Hematopoietic multipotent progenitor cell treated with erythropoietin and hydrocortisone succinate and interleukin-3 and kit ligand, for 8 days (in vitro differentiated cells): ENCODE measurements around the gene HDAC9.

Experiments used
- DNase-seq: peaks from one replicate; pipeline ENCODE4 v3.0.0-alpha.2; 2015

HDAC9 gene

DNA sequence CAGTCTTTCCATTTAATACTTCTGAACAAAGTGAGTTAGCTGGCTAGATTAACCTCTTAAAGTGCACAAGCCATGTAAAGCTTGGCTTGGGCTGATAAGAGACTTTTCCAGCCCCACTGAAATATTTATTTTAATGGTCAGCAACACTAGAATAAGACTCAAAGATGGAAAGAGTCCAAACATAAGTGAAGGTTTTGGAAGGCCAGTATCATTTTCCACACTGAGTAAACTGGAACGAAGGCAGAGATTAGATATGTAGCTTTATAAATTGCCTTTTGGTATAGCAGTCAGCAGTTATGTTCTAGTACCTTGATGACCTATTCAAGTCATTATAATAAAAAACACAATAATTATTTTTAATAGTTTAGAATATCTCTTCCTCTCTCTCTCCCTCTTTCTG lies 102.2 kb downstream of the HDAC9 start:
- no peak for DNase-seq

DNA sequence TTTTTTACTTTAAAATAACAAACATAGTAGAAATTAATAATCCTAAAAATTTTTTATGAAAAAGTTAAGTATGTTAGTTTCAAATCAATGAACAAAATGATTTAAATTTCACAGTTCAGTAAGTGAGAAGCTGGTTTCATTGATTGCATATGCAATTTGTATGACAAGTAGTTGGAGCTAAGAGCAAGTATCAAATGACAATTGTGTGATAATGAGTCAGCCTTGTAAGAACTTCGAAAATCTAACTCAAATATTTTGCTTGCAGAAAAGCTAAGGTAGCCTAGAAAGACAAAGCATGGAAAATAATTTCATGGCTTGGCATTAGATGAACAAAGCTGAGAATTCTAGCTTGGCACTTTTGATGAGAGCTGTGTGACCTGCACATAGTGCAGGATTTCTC lies 111.5 kb downstream of the HDAC9 start:
- no peak for DNase-seq

- peak; percentile 26 for DNase-seq
Observed at GRCh38 chr7:18610331-18610948, 114.9 kb downstream of the HDAC9 start.

- no peak for DNase-seq
Observed at GRCh38 chr7:18614841-18615240, 119.3 kb downstream of the HDAC9 start.

DNA sequence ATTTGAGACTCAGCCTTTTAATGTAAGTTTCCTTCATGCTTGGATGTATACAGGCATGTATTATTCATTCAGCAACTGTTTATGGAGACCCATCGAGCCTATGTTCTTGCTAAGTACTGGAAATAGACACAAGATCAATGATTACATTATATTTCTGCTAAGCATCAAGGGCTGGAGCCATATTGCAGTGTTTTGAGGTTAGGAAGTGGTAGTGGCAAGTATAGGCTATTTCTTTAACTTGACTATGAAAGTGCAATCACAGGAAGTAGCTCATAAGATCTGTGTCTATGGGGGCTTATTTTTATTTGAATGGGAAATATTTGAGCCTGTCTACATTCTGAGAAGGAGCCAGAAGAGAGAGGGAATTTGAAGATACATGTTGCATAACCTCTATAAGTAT lies 123.8 kb downstream of the HDAC9 start:
- DNase-seq = no peak

DNA sequence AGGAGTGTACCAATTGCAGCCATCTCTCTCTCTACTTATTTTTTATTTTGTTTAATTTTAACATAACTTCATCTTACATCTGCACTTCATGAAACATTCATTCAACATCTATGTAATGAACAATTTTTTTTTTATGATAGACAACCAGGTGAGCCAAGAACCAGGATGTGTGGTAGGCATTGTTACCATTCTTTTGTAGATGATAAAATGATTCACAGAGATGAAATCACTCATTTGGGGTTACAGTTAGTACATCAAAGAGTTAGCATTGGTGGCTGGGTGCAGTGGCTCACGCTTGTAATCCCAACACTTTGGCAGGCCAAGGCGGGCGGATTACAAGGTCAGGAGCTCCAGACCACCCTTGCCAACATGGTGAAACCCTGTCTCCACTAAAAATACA lies 127.8 kb downstream of the HDAC9 start:
- no peak for DNase-seq

DNA sequence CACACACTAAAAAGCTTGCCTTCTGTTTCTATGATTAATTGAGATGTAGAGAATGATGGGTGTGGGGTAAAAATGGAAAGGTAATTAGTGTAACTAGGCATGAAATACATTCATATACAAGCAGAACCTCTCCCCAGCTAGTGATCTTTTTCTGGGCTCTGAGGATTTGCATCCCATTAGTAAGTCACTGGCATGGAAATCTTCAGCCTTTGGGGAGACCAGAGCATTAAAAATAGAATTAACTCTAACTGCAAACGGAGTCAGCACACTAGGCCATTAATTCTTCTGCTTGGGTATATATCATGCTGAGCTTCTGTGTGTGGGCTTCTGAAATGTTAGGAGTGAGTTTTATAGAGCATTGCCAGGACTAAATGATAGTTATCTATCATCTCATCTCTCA lies 128.9 kb downstream of the HDAC9 start:
- no peak for DNase-seq

DNA sequence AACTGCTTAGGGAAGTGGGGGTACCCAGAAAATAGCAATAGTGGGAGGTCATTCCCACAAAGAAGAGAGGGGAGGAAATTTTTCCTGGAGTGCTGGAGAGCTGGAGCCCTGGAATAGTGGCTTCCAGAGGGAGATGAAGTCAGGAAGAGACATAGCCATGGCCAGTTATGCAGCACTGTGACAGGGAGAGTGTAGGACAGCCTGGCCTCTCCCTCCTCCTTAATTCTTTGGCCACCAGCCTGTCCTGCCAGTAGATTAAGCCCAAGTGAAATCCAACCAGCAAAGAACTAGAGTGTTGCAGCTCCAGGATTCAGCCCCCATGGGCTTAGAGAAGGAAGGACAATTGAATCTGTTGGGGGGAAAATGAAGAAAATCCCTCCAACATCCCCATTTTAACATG lies 130.5 kb downstream of the HDAC9 start:
- no peak for DNase-seq

GRCh38 chr7:18626717-18627116 lies 131.2 kb downstream of the HDAC9 start:
- DNase-seq = no peak

GRCh38 chr7:18637516-18637915 lies 142.0 kb downstream of the HDAC9 start:
- no peak for DNase-seq

- peak; percentile 24 for DNase-seq
Observed at GRCh38 chr7:18638594-18639452, 143.3 kb downstream of the HDAC9 start.

DNA sequence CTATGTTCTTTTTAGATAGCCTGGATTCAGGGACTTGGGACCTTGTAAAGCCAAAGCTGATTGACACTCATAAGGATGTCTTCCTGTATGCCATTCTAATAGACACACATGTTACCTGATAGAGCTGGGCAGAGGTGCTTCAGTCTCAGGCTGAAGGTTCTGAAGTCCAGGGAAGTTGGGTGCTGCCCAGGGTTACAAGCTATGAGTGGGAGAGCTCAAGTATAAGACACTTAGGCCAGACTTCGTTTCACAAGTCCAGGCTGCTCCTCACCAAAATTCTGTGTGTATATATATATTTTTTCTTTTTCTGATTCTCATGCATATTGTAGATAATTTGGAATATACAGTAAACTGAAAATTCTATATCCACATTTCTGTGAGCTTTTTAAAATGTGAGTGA lies 144.2 kb downstream of the HDAC9 start:
- DNase-seq = no peak

GRCh38 chr7:18644981-18645380 lies 149.4 kb downstream of the HDAC9 start:
- DNase-seq = no peak

- DNase-seq = no peak
Observed at GRCh38 chr7:18647582-18647981, 152.0 kb downstream of the HDAC9 start.

GRCh38 chr7:18648849-18649758 lies 153.6 kb downstream of the HDAC9 start:
- no peak for DNase-seq

GRCh38 chr7:18653381-18654155 lies 158.0 kb downstream of the HDAC9 start:
- no peak for DNase-seq

GRCh38 chr7:18654709-18655108 lies 159.2 kb downstream of the HDAC9 start:
- DNase-seq = no peak

GRCh38 chr7:18655506-18655905 lies 160.0 kb downstream of the HDAC9 start:
- no peak for DNase-seq

- no peak for DNase-seq
Observed at GRCh38 chr7:18655912-18656311, 160.4 kb downstream of the HDAC9 start.

DNA sequence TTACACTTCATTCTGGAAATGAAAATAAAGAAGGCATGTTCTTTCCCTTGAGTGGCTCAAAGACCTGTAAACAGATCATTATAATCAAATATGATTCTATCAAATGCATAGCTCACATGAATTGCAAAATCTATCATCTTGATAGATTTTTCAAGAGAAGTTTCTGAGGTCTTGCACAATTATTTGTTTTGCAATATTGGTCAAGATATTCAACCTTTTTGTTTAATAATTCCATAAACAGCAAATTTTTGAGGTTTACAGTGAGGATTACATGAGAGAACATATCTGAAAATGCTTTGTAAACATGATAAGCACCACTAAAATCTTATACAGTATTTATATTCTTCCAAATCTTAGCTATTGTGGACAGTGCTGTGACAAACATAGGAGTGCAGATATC lies 160.8 kb downstream of the HDAC9 start:
- DNase-seq = no peak

DNA sequence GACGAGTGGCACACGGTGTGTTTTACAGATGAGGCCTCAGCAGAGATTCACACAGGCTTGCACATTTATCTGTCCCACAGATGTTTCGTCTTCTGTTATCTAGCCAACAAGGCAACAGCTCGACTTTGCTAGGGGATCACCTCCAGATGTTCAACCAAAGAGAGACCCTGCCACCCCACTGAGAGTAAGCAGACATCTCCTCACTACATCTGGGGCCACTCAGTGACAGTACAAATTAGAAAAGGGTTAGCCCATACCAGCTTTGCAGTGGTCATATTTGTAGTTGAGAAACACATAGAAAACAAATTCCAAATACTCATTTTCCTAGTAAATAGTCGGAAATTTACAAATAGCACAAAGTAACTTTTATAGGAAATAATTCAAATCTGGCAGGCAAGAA lies 164.2 kb downstream of the HDAC9 start:
- no peak for DNase-seq

GRCh38 chr7:18663321-18663720 lies 167.8 kb downstream of the HDAC9 start:
- DNase-seq = no peak
